Activated CD4-positive, alpha-beta T cell treated with anti-CD3 and anti-CD28 coated beads, Interleukin-2, amount 10 ng/mL, durations not matched to agents 7 days and 5 days (primary cell): ENCODE results near the gene KCNB1. TPM values are rescaled to one million over a fixed set of nuclear protein-coding genes. Genes with fewer than 3 reads are reported as not detected.

Experiments
- CTCF ChIA-PET: fragments of 350-600 bp; sonication (Branson Sonifier 250); formaldehyde crosslinking; loops from one replicate; lab custom pipeline; 2021; ENCODE audit warnings: antibody characterized with exemption; lab: Charles Lee
- POLR2A ChIA-PET: fragments of 350-600 bp; sonication (Branson Sonifier 250); formaldehyde crosslinking; loops from one replicate; lab custom pipeline; 2021; ENCODE audit warnings: antibody characterized with exemption; lab: Charles Lee
- DNase-seq: peaks from one replicate; pipeline ENCODE4 v3.0.0-alpha.2; 2020
- H3K27ac Mint-ChIP-seq: one replicate; pipeline ENCODE4 v1.8.0; 2021; ENCODE audit warnings: mild to moderate bottlenecking, moderate library complexity, mixed read lengths
- H3K27me3 Mint-ChIP-seq: one replicate; pipeline ENCODE4 v1.8.0; 2021; ENCODE audit warnings: mixed read lengths
- H3K36me3 Mint-ChIP-seq: one replicate; pipeline ENCODE4 v1.8.0; 2021; ENCODE audit warnings: low read depth, mixed read lengths
- H3K4me1 Mint-ChIP-seq: one replicate; pipeline ENCODE4 v1.8.0; 2021; ENCODE audit warnings: mixed read lengths
- H3K4me3 Mint-ChIP-seq: one replicate; pipeline ENCODE4 v1.8.0; 2021; ENCODE audit warnings: mild to moderate bottlenecking, moderate library complexity, mixed read lengths
- H3K9me3 Mint-ChIP-seq: one replicate; pipeline ENCODE4 v1.8.0; 2021; ENCODE audit warnings: mixed read lengths
- total RNA-seq, 2 experiments: library from RNA; stranded (reverse); gene quantifications; one replicate each; pipeline ENCODE4 v1.2.3, GENCODE V29; 2021

Gene KCNB1
- total RNA-seq, 2 experiments from 2014 or later, result 0.07 TPM; not detected in 1

GRCh38 chr20:49461894-49462620 is 20.4 kb downstream of the KCNB1 start:
- Mint-ChIP-seq H3K27me3 (peaks cover 12% of the 10 kb centered on the region), H3K9me3 (no peaks in the 10 kb centered on the region), H3K36me3 (no peaks in the 10 kb centered on the region), H3K27ac (no peak overlapping the region), H3K4me1 (no peaks in the 10 kb centered on the region), H3K4me3 (no peak overlapping the region)
- POLR2A ChIA-PET, result no interaction called here
- DNase-seq, result no peak
- CTCF ChIA-PET, result interaction anchor here (0.6 kb wide), 1 partner anchor 670 kb away, joined by 3 read pairs; no protein-coding TSS in a partner anchor

- CTCF ChIA-PET, result no interaction called here
- Mint-ChIP-seq H3K4me1 (no peaks in the 10 kb centered on the region), H3K27me3 (peaks cover 19% of the 10 kb centered on the region), H3K4me3 (no peak overlapping the region), H3K9me3 (no peaks in the 10 kb centered on the region), H3K36me3 (no peaks in the 10 kb centered on the region), H3K27ac (no peak overlapping the region)
- no peak for DNase-seq
- POLR2A ChIA-PET, result no interaction called here
Measured at GRCh38 chr20:49460916-49461315, 21.6 kb downstream of the KCNB1 start.

GRCh38 chr20:49460131-49460530 is 22.3 kb downstream of the KCNB1 start:
- CTCF ChIA-PET, result interaction anchor here (0.6 kb wide), 1 partner anchor 37 kb away, joined by 3 read pairs; no protein-coding TSS in a partner anchor
- H3K4me3 Mint-ChIP-seq, result no peak overlapping the region
- POLR2A ChIA-PET, result no interaction called here
- H3K4me1 Mint-ChIP-seq, result no peaks in the 10 kb centered on the region
- H3K27me3 Mint-ChIP-seq, result peaks cover 20% of the 10 kb centered on the region
- no peaks in the 10 kb centered on the region for H3K36me3 Mint-ChIP-seq
- no peaks in the 10 kb centered on the region for H3K9me3 Mint-ChIP-seq
- DNase-seq, result no peak
- no peak overlapping the region for H3K27ac Mint-ChIP-seq

GRCh38 chr20:49459684-49460083 is 22.8 kb downstream of the KCNB1 start:
- CTCF ChIA-PET, result interaction anchor here (0.6 kb wide), 1 partner anchor 37 kb away, joined by 3 read pairs; no protein-coding TSS in a partner anchor
- peaks cover 22% of the 10 kb centered on the region for H3K27me3 Mint-ChIP-seq
- DNase-seq, result no peak

GRCh38 chr20:49457444-49457843 is 25.0 kb downstream of the KCNB1 start:
- no peaks in the 10 kb centered on the region for H3K36me3 Mint-ChIP-seq
- POLR2A ChIA-PET, result no interaction called here
- no peak overlapping the region for H3K4me3 Mint-ChIP-seq
- CTCF ChIA-PET, result no interaction called here
- no peak for DNase-seq
- H3K9me3 Mint-ChIP-seq, result no peaks in the 10 kb centered on the region
- H3K27ac Mint-ChIP-seq, result no peak overlapping the region
- H3K27me3 Mint-ChIP-seq, result peaks cover 22% of the 10 kb centered on the region
- H3K4me1 Mint-ChIP-seq, result no peaks in the 10 kb centered on the region

More at GRCh38 chr20:49459684-49460083, 22.8 kb downstream of the KCNB1 start:
- H3K4me3 Mint-ChIP-seq, result no peak overlapping the region
- no peaks in the 10 kb centered on the region for H3K36me3 Mint-ChIP-seq
- POLR2A ChIA-PET, result no interaction called here
- H3K9me3 Mint-ChIP-seq, result no peaks in the 10 kb centered on the region
- H3K27ac Mint-ChIP-seq, result no peak overlapping the region
- H3K4me1 Mint-ChIP-seq, result no peaks in the 10 kb centered on the region

- ChIA-PET POLR2A (no interaction called here), CTCF (no interaction called here)
- H3K36me3 Mint-ChIP-seq, result no peaks in the 10 kb centered on the region
- no peak overlapping the region for H3K4me3 Mint-ChIP-seq
- H3K4me1 Mint-ChIP-seq, result no peaks in the 10 kb centered on the region
- H3K27me3 Mint-ChIP-seq, result peaks cover 22% of the 10 kb centered on the region
- no peaks in the 10 kb centered on the region for H3K9me3 Mint-ChIP-seq
- DNase-seq, result no peak
- no peak overlapping the region for H3K27ac Mint-ChIP-seq
Measured at GRCh38 chr20:49456646-49457045, 25.8 kb downstream of the KCNB1 start.

- DNase-seq, result no peak
- H3K4me1 Mint-ChIP-seq, result no peaks in the 10 kb centered on the region
- H3K27ac Mint-ChIP-seq, result no peak overlapping the region
- no peaks in the 10 kb centered on the region for H3K9me3 Mint-ChIP-seq
- H3K27me3 Mint-ChIP-seq, result peaks cover 22% of the 10 kb centered on the region
- CTCF ChIA-PET, result no interaction called here
- H3K4me3 Mint-ChIP-seq, result no peak overlapping the region
- POLR2A ChIA-PET, result no interaction called here
- H3K36me3 Mint-ChIP-seq, result no peaks in the 10 kb centered on the region
Measured at GRCh38 chr20:49455691-49456090, 26.8 kb downstream of the KCNB1 start.

- peaks cover 20% of the 10 kb centered on the region for H3K27me3 Mint-ChIP-seq
- no peak overlapping the region for H3K27ac Mint-ChIP-seq
- H3K9me3 Mint-ChIP-seq, result no peaks in the 10 kb centered on the region
- H3K36me3 Mint-ChIP-seq, result no peaks in the 10 kb centered on the region
- CTCF ChIA-PET, result no interaction called here
- H3K4me3 Mint-ChIP-seq, result no peak overlapping the region
- H3K4me1 Mint-ChIP-seq, result no peaks in the 10 kb centered on the region
- no peak for DNase-seq
- POLR2A ChIA-PET, result no interaction called here
Measured at GRCh38 chr20:49452011-49452482, 30.4 kb downstream of the KCNB1 start.

- Mint-ChIP-seq H3K9me3 (no peaks in the 10 kb centered on the region), H3K36me3 (no peaks in the 10 kb centered on the region), H3K4me1 (no peaks in the 10 kb centered on the region), H3K27me3 (peaks cover 17% of the 10 kb centered on the region), H3K27ac (no peak overlapping the region), H3K4me3 (no peak overlapping the region)
- DNase-seq, result no peak
- POLR2A ChIA-PET, result no interaction called here
- CTCF ChIA-PET, result no interaction called here
Measured at GRCh38 chr20:49450281-49450721, 32.2 kb downstream of the KCNB1 start.

- Mint-ChIP-seq H3K27me3 (peaks cover 22% of the 10 kb centered on the region), H3K36me3 (no peaks in the 10 kb centered on the region), H3K4me1 (no peaks in the 10 kb centered on the region), H3K4me3 (no peak overlapping the region), H3K27ac (no peak overlapping the region), H3K9me3 (no peaks in the 10 kb centered on the region)
- ChIA-PET CTCF (no interaction called here), POLR2A (no interaction called here)
- DNase-seq, result no peak
Measured at GRCh38 chr20:49448917-49449316, 33.6 kb downstream of the KCNB1 start.

GRCh38 chr20:49447946-49448809 is 34.3 kb downstream of the KCNB1 start:
- H3K9me3 Mint-ChIP-seq, result no peaks in the 10 kb centered on the region
- no peaks in the 10 kb centered on the region for H3K36me3 Mint-ChIP-seq
- no peak overlapping the region for H3K27ac Mint-ChIP-seq
- DNase-seq, result no peak
- POLR2A ChIA-PET, result no interaction called here
- H3K4me3 Mint-ChIP-seq, result no peak overlapping the region
- peaks cover 22% of the 10 kb centered on the region for H3K27me3 Mint-ChIP-seq
- no peaks in the 10 kb centered on the region for H3K4me1 Mint-ChIP-seq
- CTCF ChIA-PET, result no interaction called here

GRCh38 chr20:49447364-49447763 is 35.1 kb downstream of the KCNB1 start:
- Mint-ChIP-seq H3K4me1 (no peaks in the 10 kb centered on the region), H3K27me3 (peaks cover 22% of the 10 kb centered on the region), H3K36me3 (no peaks in the 10 kb centered on the region), H3K27ac (no peak overlapping the region), H3K9me3 (no peaks in the 10 kb centered on the region), H3K4me3 (no peak overlapping the region)
- no peak for DNase-seq
- CTCF ChIA-PET, result interaction anchor here (1.4 kb wide), 1 partner anchor 162 kb away, joined by 4 read pairs; no protein-coding TSS in a partner anchor
- POLR2A ChIA-PET, result no interaction called here

- POLR2A ChIA-PET, result no interaction called here
- Mint-ChIP-seq H3K4me1 (no peaks in the 10 kb centered on the region), H3K4me3 (no peak overlapping the region), H3K27me3 (peaks cover 27% of the 10 kb centered on the region), H3K36me3 (no peaks in the 10 kb centered on the region), H3K9me3 (no peaks in the 10 kb centered on the region), H3K27ac (no peak overlapping the region)
- CTCF ChIA-PET, result interaction anchor here (1.4 kb wide), 1 partner anchor 163 kb away, joined by 4 read pairs; no protein-coding TSS in a partner anchor
- DNase-seq, result no peak
Measured at GRCh38 chr20:49446808-49447207, 35.7 kb downstream of the KCNB1 start.
